RWPE1 (cell line): ENCODE data around the gene LRCH1.

ENCODE experiments used
- CTCF ChIA-PET: fragments of 350-600 bp; sonication (Branson Sonifier 250); formaldehyde crosslinking; extraction: SDS; loops from one replicate; lab custom pipeline; 2021; lab: Yijun Ruan, JAX
- POLR2A ChIA-PET: fragments of 400-600 bp; formaldehyde crosslinking; extraction: SDS; loops from one replicate; lab custom pipeline; 2020; ENCODE audit warnings: antibody characterized with exemption; ENCODE audit not compliant: low non-redundant PET; lab: Yijun Ruan, JAX
- DNase-seq: peaks from one replicate; pipeline ENCODE4 v3.0.0; 2012; ENCODE audit warnings: low spot score
- H3K27ac ChIP-seq: fragments of 450-650 bp; 2 replicates; pipeline ENCODE4 v1.5.1; 2017
- TF ChIP-seq, protein P1 (sequence below): fragments of 450-650 bp; conservative IDR thresholded peaks from 2 replicates; pipeline ENCODE4 v1.5.1; 2017; ENCODE audit warnings: low read depth, mild to moderate bottlenecking

LRCH1 gene

DNA sequence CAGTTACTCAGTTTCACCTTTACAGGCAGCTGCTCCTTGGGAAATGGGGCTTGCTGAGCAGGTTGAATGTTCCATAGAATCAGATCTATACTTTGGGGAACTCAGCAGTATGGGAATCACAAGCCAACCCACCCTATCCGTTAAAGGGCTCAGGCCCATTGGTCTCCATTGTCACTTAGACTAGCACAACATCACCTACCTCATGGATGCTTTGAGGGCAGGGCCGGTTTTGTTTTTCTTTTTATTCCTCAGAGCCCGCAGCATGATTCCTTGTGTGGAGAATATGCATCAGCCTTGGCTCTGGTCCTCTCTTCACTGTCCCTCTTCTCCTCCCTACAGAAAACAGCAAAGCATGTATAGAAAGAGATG is 48.0 kb downstream of the LRCH1 start:
- POLR2A ChIA-PET = no interaction called here
- TF ChIP-seq, protein P1, sequence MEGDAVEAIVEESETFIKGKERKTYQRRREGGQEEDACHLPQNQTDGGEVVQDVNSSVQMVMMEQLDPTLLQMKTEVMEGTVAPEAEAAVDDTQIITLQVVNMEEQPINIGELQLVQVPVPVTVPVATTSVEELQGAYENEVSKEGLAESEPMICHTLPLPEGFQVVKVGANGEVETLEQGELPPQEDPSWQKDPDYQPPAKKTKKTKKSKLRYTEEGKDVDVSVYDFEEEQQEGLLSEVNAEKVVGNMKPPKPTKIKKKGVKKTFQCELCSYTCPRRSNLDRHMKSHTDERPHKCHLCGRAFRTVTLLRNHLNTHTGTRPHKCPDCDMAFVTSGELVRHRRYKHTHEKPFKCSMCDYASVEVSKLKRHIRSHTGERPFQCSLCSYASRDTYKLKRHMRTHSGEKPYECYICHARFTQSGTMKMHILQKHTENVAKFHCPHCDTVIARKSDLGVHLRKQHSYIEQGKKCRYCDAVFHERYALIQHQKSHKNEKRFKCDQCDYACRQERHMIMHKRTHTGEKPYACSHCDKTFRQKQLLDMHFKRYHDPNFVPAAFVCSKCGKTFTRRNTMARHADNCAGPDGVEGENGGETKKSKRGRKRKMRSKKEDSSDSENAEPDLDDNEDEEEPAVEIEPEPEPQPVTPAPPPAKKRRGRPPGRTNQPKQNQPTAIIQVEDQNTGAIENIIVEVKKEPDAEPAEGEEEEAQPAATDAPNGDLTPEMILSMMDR = no peak
- no peak overlapping the region for H3K27ac ChIP-seq
- no peak for DNase-seq
- CTCF ChIA-PET = interaction anchor here (0.6 kb wide), 1 partner anchor 324 kb away, joined by 4 read pairs; no protein-coding TSS in a partner anchor

DNA sequence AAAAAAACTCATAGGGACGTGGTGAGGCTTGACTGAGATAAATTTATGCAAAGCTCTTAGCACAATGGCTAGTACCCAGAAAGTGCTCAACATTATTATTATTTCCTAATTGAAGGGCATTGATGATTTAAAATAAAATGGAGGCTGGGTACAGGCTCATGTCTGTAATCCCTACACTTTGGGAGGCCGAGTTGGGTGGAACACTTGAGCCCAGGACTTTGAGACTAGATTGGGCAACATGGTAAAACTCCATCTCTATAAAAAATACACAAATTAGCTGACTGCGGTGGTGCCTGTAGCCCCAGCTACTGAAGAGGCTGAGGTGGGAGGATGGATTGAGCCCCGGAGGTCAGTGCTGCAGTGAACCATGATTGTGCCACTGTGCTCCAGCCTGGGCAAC is 49.6 kb downstream of the LRCH1 start:
- POLR2A ChIA-PET = no interaction called here
- TF ChIP-seq, protein P1 = no peak
- no peak for DNase-seq
- no peak overlapping the region for H3K27ac ChIP-seq
- CTCF ChIA-PET = interaction anchor here (0.6 kb wide), 1 partner anchor 263 kb away, joined by 3 read pairs; no protein-coding TSS in a partner anchor

DNA sequence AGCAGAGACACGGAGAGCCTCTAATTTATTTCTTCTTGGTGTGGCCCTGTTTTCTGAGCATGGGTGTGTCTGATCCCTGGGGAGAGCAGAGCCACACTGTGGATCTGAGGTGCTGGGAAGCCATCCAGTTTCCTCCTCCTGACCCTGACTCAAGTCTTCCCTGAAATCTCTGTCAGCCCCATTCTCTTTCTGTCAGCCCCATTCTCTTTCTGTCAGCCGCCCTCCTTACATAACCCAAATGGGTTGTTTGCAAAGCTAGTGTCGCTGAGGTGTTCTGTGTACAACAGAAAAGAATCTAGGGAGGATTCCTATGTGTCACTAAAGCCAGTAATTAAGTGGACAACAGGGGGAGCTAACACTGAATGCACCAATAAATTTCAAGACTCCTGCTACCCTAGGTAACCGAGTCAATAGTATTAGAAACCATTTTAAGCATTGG is 50.2 kb downstream of the LRCH1 start:
- CTCF ChIA-PET = no interaction called here
- TF ChIP-seq, protein P1 = no peak
- POLR2A ChIA-PET = no interaction called here
- no peak for DNase-seq
- H3K27ac ChIP-seq = no peak overlapping the region

DNA sequence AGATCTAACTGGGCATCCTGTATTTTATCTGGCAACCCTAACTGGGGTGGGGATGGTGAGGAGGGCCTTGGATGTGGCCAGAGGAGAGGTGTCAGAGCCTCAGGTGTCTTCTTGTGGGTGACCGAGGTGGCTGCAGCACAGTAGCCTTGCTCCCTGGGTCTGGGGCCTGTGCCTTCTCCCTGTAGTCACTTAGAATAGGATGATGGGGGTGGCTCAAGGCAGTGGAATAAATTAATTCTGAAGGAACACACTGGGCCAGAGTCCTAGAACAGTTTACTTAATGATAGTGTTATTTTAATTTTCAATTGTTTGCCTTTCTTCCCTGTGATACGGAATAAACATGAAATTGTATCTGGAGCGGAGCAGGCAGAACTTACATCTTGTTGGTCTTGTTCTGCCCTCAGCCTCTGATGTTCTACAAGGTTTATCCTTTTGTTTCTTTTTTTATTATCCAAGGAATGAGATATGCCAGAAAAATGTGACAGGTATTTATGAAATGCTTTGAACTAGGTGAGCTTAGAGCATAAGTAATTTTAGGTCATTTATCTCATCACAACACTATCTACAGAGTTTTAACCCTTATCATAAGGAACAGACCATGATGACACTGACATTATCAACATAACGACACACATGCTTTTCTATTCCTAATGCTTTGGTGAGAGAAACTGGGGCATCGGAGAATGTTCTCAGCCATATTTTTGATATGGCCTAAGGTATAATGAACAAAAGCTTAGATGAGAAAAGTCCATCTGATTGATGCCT is 51.4 kb downstream of the LRCH1 start:
- ChIA-PET POLR2A (no interaction called here), CTCF (no interaction called here)
- TF ChIP-seq, protein P1 = no peak
- no peak for DNase-seq
- no peak overlapping the region for H3K27ac ChIP-seq

DNA sequence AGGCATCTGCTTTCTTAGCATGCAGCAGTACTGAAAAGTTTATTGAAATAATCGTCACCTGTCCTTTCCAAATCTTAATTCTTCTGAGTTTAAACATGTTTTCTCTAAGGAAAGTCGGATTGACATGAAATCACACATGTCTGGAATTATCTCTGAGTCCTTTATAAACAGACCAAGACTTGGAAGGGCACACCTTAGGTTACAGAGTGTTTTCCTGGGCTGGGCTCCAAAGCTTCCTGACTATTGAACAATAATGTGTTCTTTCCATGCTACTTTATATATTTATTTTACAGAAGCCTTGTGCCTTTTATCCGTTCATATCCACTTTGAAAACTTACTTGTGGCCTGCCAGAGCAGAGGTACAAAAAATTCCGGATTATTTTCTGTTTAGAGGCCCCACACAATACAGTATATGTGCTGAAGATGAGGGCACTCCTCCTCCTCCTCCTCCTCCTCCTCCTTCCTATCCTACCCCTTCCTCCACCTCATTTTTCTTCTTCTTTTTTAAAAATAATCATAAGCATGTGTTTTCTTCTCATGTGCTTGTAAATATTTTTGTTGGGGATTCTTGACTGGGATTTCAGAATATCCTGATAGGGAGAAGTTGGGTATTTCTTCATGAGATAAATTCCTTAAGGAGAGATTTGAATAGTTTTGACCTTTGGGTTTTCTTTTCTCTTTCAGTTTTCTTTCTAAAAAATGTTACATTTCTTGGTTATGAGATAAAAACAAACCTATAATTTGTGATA is 52.3 kb downstream of the LRCH1 start:
- ChIA-PET POLR2A (no interaction called here), CTCF (no interaction called here)
- TF ChIP-seq, protein P1 = no peak
- no peak overlapping the region for H3K27ac ChIP-seq
- no peak for DNase-seq

DNA sequence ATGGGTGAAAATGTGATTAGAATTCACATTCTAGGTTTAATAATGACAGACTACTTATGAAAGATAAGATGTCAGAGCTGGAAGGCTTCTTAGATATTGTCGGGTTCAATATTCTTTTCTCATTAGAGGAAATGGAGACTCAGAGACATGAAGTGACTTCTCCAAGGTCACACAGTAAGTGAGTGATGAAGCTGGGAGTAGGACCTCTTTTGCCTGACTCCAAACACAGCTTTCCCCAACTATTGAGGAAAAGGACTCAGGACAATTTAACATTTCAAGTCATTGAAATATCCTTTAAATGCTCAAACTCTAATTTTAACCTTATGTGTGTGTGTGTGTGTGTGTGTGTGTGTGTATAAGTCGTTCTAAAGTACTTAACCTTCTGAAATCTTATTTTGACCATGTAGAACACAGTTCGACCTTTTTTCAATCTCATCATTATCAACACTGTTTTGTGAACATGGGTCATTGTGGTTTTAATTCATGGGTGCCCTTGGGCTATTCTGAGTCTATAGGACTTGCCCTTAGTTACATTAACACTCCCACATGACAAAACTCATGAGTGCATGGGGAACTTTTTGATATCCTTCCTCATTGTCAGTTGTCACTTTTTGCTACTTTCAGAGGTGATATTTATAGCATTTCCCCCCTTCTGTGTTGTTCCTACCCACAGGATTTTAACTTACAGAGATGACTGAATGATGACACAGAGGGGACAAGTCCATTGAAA is 53.0 kb downstream of the LRCH1 start:
- no peak overlapping the region for H3K27ac ChIP-seq
- ChIA-PET POLR2A (no interaction called here), CTCF (no interaction called here)
- no peak for DNase-seq
- TF ChIP-seq, protein P1 = no peak
